Measurements from ENCODE around the gene OPRM1. TPM values are rescaled to one million over a fixed set of nuclear protein-coding genes. Genes with fewer than 3 reads are reported as not detected.

OPRM1 gene
- total and polyA plus RNA-seq, 2 of the 8 experiments (the other 6 are each of a cell fraction or from before 2014, with no cell fraction given): not detected

DNA sequence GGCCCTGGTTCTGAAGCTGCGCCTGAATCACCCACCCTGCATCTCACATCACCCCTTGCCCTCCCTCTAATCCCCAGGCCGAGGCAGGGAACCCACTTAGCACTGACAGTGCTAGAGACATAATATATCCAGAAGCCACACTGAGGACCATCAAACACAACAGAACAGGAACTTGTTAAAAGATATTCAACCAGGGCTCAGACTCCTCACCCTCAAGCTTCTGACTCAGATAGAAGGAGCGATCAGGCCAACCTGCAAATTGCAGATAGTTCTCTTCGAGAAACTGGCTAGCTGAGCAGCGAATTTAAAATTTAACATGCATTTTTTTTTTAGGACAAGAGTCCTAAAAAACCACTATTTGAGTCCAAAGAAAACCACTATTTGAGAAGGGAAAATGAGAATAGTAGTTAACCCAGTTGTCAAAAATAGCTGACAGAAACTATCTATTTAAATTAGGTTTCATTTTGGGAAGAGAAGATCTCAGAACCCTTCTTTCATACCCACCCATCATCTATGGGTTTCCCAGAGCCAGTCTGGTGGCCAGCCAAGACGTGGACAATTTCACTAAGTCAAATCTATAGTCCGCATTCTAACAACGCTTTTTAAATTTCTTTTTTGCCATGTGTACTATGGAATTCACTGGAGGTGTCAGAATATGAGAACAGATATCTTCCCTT, 95.6 kb downstream of the OPRM1 start:
- H3K27me3 ChIP-seq (replicated peaks in 1 of 4; ENCODE audit: control insufficient read depth in 3 of 4, extremely low read depth in 1 of 4, insufficient read depth in 3 of 4, low read length in 3 of 4): no peaks in the 10 kb centered on the region
- no peak overlapping the region for H3K4ac ChIP-seq (replicated peaks; ENCODE audit: insufficient read length, low read depth, low read length)
- no peak overlapping the region for H2AK5ac ChIP-seq (ENCODE audit: low read depth, low read length)
- TF ChIP-seq, protein P1, sequence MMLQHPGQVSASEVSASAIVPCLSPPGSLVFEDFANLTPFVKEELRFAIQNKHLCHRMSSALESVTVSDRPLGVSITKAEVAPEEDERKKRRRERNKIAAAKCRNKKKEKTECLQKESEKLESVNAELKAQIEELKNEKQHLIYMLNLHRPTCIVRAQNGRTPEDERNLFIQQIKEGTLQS (IDR thresholded peaks at IDR 0.05; ENCODE audit: insufficient read depth, low read depth, low read length): no peak
- no peak for TF ChIP-seq RNF2 (IDR thresholded peaks at IDR 0.05; ENCODE audit: borderline replicate concordance, low read depth, low read length, missing control alignments, poor library complexity, severe bottlenecking)
- TF ChIP-seq BACH1 (IDR thresholded peaks at IDR 0.05; ENCODE audit: low read length): no peak
- no peak for TF ChIP-seq POLR2AphosphoS5 (IDR thresholded peaks at IDR 0.05; ENCODE audit: low read depth, low read length)
- TF ChIP-seq GABPA (IDR thresholded peaks at IDR 0.05; ENCODE audit: borderline replicate concordance, insufficient read depth, low read length): no peak
- TF ChIP-seq, protein P2, sequence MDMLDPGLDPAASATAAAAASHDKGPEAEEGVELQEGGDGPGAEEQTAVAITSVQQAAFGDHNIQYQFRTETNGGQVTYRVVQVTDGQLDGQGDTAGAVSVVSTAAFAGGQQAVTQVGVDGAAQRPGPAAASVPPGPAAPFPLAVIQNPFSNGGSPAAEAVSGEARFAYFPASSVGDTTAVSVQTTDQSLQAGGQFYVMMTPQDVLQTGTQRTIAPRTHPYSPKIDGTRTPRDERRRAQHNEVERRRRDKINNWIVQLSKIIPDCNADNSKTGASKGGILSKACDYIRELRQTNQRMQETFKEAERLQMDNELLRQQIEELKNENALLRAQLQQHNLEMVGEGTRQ (IDR thresholded peaks at IDR 0.05; ENCODE audit: low read length): no peak
- DNase-seq (ENCODE audit: low read depth in 1 of 2, low spot score in 2 of 2) (no peak), FAIRE-seq (no peak)
- H3K4me3 ChIP-seq (ENCODE audit: extremely low read depth in 1 of 4, insufficient read depth in 2 of 4, low read depth in 3 of 4, low read length in 4 of 4): no peak overlapping the region
- H4K5ac ChIP-seq (ENCODE audit: insufficient read length, low read depth, low read length): no peak overlapping the region
- H4K91ac ChIP-seq (replicated peaks; ENCODE audit: insufficient read length, low read length): no peak overlapping the region
- H2BK20ac ChIP-seq (ENCODE audit: low read length): no peak overlapping the region
- no peak overlapping the region for H2BK5ac ChIP-seq (ENCODE audit: low read depth, low read length)
- H3K79me1 ChIP-seq (ENCODE audit: low read depth, low read length): no peaks in the 10 kb centered on the region
- H3K56ac ChIP-seq (replicated peaks; ENCODE audit: insufficient read length, low read depth, low read length): no peak overlapping the region
- no peaks in the 10 kb centered on the region for H3K9me3 ChIP-seq (ENCODE audit: insufficient read depth in 2 of 2, low read depth in 1 of 2, low read length in 1 of 2)
- H3K79me2 ChIP-seq (ENCODE audit: control insufficient read depth in 1 of 2, insufficient read depth in 2 of 2, low read length in 2 of 2): no peaks in the 10 kb centered on the region
- 86% methylated on average over 8 of the region's 8 CpGs; no CpG with 5 or more reads in 1 of the 2 experiments for WGBS, 2 experiments (ENCODE audit: extremely low coverage in 1 of 2, insufficient coverage in 1 of 2, insufficient read length in 1 of 2, insufficient replicate concordance in 2 of 2, low coverage in 1 of 2, low lambda C conversion rate in 2 of 2, missing lambda C conversion rate in 1 of 2)
- ChIA-PET CTCF (ENCODE audit: partially characterized antibody) (interaction anchor here (2.0 kb wide), 1 partner anchor 19 kb away, joined by 5 read pairs; no protein-coding TSS in a partner anchor), POLR2A (ENCODE audit: partially characterized antibody) (no interaction called here)
- no peaks in the 10 kb centered on the region for H3K23me2 ChIP-seq (ENCODE audit: low read depth, low read length)
- H3K4me2 ChIP-seq (ENCODE audit: insufficient read depth in 1 of 2, low read depth in 2 of 2, low read length in 2 of 2): no peak overlapping the region
- H2BK12ac ChIP-seq (ENCODE audit: low read depth, low read length): no peak overlapping the region
- no peak overlapping the region for H2BK15ac ChIP-seq (ENCODE audit: low read length)
- H3K23ac ChIP-seq (ENCODE audit: insufficient read length): no peak overlapping the region
- no peak overlapping the region for H3K9ac ChIP-seq (replicated peaks in 1 of 4; ENCODE audit: extremely low read depth in 1 of 4, low read depth in 3 of 4, low read length in 3 of 4)
- no peak overlapping the region for H2AFZ ChIP-seq (ENCODE audit: low read length)
- H3K36me3 ChIP-seq (ENCODE audit: control insufficient read depth in 2 of 4, insufficient read depth in 4 of 4, low read length in 3 of 4): no peaks in the 10 kb centered on the region
- no peak overlapping the region for H3K18ac ChIP-seq (ENCODE audit: extremely low read depth, low read length)
- no peak overlapping the region for H4K8ac ChIP-seq (ENCODE audit: extremely low read depth, insufficient read depth, low read length)
- H3K14ac ChIP-seq (ENCODE audit: insufficient read length): no peak overlapping the region
- H3K4me1 ChIP-seq (replicated peaks in 1 of 4; ENCODE audit: control insufficient read depth in 3 of 4, insufficient read depth in 4 of 4, low read length in 3 of 4): no peaks in the 10 kb centered on the region
- H2BK120ac ChIP-seq (replicated peaks; ENCODE audit: low read depth, low read length): no peak overlapping the region
- H3K27ac ChIP-seq (ENCODE audit: low read depth, low read length): no peak overlapping the region
- no peaks in the 10 kb centered on the region for H4K20me1 ChIP-seq (replicated peaks in 1 of 2; ENCODE audit: control insufficient read depth in 1 of 2, insufficient read depth in 2 of 2, low read length in 2 of 2)

All from H1 (cell line).